Lower leg skin (tissue), 3 donors: ENCODE measurements around the gene HGFAC.

ENCODE experiments used
- POLR2A ChIP-seq, 2 donors: fragments of 450-650 bp; IDR thresholded peaks; one replicate each; pipeline ENCODE4 v1.6.1; 2016 to 2017; ENCODE audit warnings: antibody characterized with exemption in 2 of 2, mild to moderate bottlenecking in 1 of 2, moderate library complexity in 1 of 2
- TF ChIP-seq, protein P1 (sequence below), 3 donors: fragments of 450-650 bp; IDR thresholded peaks; one replicate each; pipeline ENCODE4 v1.5.1; 2016; ENCODE audit warnings: antibody characterized with exemption in 3 of 3, mild to moderate bottlenecking in 3 of 3, moderate library complexity in 2 of 3

DNA sequence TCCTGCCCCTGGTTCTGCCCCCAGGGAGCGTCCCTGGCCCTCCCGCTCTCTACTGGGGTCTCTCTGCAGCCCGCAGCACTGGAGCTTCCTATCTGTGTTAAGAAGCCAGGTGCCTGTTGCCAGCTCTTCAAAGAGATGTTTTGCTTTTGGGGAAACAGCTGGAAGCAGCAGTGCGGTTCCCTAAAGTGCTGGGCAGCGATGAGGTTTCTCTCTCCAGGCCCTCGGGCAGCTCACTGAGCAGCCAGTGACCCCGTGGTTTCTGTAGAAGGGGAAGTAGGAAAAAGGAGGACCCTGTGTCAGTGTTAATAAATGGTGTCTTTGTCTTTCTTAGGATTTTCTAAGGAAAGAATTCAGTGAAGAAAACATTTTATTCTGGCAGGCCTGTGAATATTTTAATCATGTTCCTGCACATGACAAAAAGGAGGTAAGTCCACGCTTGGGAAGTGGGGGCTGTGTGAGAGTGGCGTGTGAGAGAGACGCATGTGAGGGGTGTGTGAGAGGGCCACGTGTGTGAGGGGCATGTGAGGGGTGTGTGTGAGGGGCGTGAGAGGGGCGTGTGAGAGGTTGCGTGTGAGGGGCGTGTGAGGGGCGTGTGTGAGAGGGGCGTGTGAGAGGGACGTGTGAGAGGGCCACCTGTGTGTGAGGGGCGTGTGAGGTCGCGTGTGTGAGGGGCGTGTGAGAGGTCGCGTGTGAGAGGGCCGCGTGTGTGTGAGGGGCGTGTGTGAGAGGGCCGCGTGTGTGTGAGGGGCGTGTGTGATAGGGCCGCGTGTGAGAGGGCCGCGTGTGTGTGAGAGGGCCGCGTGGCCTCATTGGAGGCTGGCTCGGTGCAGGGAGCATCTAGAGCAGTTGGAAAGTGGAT lies 27.1 kb upstream of the HGFAC start:
- TF ChIP-seq, protein P1, sequence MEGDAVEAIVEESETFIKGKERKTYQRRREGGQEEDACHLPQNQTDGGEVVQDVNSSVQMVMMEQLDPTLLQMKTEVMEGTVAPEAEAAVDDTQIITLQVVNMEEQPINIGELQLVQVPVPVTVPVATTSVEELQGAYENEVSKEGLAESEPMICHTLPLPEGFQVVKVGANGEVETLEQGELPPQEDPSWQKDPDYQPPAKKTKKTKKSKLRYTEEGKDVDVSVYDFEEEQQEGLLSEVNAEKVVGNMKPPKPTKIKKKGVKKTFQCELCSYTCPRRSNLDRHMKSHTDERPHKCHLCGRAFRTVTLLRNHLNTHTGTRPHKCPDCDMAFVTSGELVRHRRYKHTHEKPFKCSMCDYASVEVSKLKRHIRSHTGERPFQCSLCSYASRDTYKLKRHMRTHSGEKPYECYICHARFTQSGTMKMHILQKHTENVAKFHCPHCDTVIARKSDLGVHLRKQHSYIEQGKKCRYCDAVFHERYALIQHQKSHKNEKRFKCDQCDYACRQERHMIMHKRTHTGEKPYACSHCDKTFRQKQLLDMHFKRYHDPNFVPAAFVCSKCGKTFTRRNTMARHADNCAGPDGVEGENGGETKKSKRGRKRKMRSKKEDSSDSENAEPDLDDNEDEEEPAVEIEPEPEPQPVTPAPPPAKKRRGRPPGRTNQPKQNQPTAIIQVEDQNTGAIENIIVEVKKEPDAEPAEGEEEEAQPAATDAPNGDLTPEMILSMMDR (IDR thresholded peaks at IDR 0.05), result no peak
- no peak for TF ChIP-seq POLR2A (IDR thresholded peaks at IDR 0.05)
